Measurements from ENCODE around the gene FXN. TPM values are rescaled to one million over a fixed set of nuclear protein-coding genes. Genes with fewer than 3 reads are reported as not detected.
"Not testable (repeated sequence)": the region's sequence is repeated elsewhere in the genome, so short reads cannot be mapped to it uniquely, and the experiment has no call there.

The FXN gene
- total RNA-seq, 1 experiment from 2014 or later: 15.5 TPM

GRCh38 chr9:69094361-69095135, 59.0 kb downstream of the FXN start:
- not testable (repeated sequence) for DNase-seq (ENCODE audit: extremely low read depth, low read depth)

- DNase-seq (ENCODE audit: extremely low read depth, low read depth): no peak
Measured at GRCh38 chr9:69097064-69097463, 61.5 kb downstream of the FXN start.

- no peak for DNase-seq (ENCODE audit: extremely low read depth, low read depth)
Measured at GRCh38 chr9:69097923-69098593, 62.5 kb downstream of the FXN start.

- not testable (repeated sequence) for DNase-seq (ENCODE audit: extremely low read depth, low read depth)
Measured at GRCh38 chr9:69103348-69103996, 67.9 kb downstream of the FXN start.

GRCh38 chr9:69104830-69105527, 69.4 kb downstream of the FXN start:
- DNase-seq (ENCODE audit: extremely low read depth, low read depth): no peak

- no peak for DNase-seq (ENCODE audit: extremely low read depth, low read depth)
Measured at GRCh38 chr9:69107771-69108170, 72.2 kb downstream of the FXN start.

GRCh38 chr9:69108706-69109105, 73.2 kb downstream of the FXN start:
- not testable (repeated sequence) for DNase-seq (ENCODE audit: extremely low read depth, low read depth)

GRCh38 chr9:69109152-69109551, 73.6 kb downstream of the FXN start:
- no peak for DNase-seq (ENCODE audit: extremely low read depth, low read depth)

- not testable (repeated sequence) for DNase-seq (ENCODE audit: extremely low read depth, low read depth)
Measured at GRCh38 chr9:69112646-69113045, 77.1 kb downstream of the FXN start.

GRCh38 chr9:69115621-69116020, 80.1 kb downstream of the FXN start:
- no peak for DNase-seq (ENCODE audit: extremely low read depth, low read depth)

GRCh38 chr9:69118656-69119055, 83.1 kb downstream of the FXN start:
- no peak for DNase-seq (ENCODE audit: extremely low read depth, low read depth)

GRCh38 chr9:69120380-69121154, 85.0 kb downstream of the FXN start:
- DNase-seq (ENCODE audit: extremely low read depth, low read depth): no peak

GRCh38 chr9:69121155-69122081, 85.9 kb downstream of the FXN start:
- no peak for DNase-seq (ENCODE audit: extremely low read depth, low read depth)

- peak; percentile 29 for DNase-seq (ENCODE audit: extremely low read depth, low read depth)
Measured at GRCh38 chr9:69122082-69122548, 86.6 kb downstream of the FXN start.

- peak; percentile 16 for DNase-seq (ENCODE audit: extremely low read depth, low read depth)
Measured at GRCh38 chr9:69122549-69123141, 87.1 kb downstream of the FXN start.

GRCh38 chr9:69130456-69131441, 95.2 kb downstream of the FXN start:
- no peak for DNase-seq (ENCODE audit: extremely low read depth, low read depth)

GRCh38 chr9:69131682-69132081, 96.1 kb downstream of the FXN start:
- DNase-seq (ENCODE audit: extremely low read depth, low read depth): no peak
